ENCODE measurements around the gene PCDHGB2.
"Not testable (repeated sequence)": the region's sequence is repeated elsewhere in the genome, so short reads cannot be mapped to it uniquely, and the experiment has no call there.

Gene PCDHGB2

GRCh38 chr5:141349917-141350619, 9.7 kb upstream of the PCDHGB2 start, which contains the start of gene PCDHGB1:
Gene PCDHGB1 (plus strand): TSS chr5:141350099. CDS start chr5:141350261, 162 bp downstream.
- no peak for DNase-seq (ENCODE audit: low read depth in 2 of 2)

DNA sequence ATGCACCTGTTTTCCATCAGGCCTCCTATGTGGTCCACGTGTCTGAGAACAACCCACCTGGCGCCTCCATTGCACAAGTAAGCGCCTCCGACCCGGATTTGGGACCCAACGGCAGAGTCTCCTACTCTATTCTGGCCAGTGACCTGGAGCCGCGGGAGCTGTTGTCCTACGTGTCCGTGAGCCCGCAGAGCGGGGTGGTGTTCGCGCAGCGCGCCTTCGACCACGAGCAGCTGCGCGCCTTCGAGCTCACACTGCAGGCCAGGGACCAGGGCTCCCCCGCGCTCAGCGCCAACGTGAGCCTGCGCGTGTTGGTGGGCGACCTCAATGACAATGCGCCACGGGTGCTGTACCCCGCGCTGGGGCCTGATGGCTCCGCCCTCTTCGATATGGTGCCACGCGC, 8.2 kb upstream of the PCDHGB2 start:
- DNase-seq (ENCODE audit: low read depth in 2 of 2), result no peak

DNA sequence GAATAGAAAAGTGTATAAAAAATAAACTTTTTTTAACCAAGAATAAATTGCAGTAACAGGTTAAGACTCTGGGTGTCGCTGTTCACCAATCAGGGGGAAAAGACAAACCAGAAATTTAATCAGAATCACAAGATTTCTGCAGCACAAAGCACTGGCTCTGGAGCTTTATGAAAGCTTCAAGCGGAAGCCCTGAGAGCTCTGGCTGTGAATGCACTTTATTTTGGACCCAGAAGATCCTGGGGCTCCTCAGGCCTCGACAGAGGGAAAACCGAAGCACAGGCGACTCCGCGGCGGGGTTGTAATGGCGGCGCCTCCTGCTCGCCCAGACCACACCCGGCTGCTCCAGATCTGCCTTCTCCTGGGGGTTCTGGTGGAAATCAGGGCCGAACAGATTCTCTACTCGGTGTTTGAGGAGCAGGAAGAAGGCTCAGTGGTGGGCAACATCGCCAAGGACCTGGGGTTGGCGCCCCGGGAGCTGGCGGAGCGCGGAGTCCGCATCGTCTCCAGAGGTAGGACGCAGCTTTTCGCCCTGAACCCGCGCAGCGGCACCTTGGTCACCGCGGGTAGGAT, 4.8 kb upstream of the PCDHGB2 start, which contains the start of gene PCDHGA4:
TSS of gene PCDHGA4 (plus strand) at position 122 of the 570 bp plus-strand sequence. CDS start at position 209, 87 bp downstream.
- no peak for DNase-seq (ENCODE audit: low read depth in 2 of 2)

DNA sequence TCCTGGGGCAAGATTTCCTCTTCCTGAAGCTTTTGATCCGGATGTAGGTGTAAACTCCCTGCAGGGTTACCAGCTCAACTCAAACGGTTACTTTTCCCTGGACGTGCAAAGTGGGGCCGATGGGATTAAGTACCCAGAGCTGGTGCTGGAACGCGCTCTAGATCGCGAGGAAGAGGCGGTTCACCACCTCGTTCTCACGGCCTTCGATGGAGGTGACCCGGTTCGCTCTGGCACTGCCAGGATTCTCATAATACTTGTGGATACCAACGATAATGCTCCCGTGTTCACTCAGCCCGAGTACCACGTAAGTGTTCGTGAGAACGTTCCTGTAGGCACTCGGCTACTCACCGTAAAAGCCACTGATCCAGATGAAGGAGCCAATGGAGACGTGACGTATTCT, 4.2 kb upstream of the PCDHGB2 start:
- DNase-seq (ENCODE audit: low read depth in 2 of 2), result no peak

DNA sequence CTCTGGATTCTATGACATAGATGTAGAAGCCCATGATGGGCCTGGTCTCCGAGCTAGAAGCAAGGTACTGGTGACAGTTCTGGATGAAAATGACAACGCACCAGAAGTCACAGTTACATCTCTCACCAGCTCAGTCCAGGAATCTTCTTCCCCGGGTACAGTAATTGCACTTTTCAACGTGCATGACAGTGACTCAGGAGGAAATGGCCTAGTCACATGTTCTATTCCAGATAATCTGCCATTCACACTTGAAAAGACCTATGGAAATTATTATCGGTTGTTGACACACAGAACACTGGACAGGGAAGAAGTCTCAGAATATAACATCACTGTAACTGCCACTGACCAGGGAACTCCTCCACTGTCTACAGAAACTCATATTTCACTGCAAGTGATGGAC, 3.7 kb upstream of the PCDHGB2 start:
- no peak for DNase-seq (ENCODE audit: low read depth in 2 of 2)

DNA sequence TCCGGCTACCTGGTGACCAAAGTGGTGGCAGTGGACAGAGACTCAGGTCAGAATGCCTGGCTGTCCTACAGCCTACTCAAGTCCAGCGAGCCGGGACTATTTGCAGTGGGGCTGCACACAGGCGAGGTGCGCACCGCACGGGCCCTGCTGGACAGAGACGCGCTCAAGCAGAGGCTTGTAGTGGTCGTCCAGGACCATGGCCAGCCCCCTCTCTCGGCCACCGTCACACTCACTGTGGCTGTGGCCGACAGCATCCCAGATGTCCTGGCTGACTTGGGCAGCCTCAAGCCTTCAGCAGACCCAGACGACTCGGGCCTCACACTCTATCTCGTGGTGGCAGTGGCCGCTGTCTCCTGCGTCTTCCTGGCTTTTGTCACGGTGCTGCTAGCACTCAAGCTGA, 2.8 kb upstream of the PCDHGB2 start:
- DNase-seq (ENCODE audit: low read depth in 2 of 2), result no peak

DNA sequence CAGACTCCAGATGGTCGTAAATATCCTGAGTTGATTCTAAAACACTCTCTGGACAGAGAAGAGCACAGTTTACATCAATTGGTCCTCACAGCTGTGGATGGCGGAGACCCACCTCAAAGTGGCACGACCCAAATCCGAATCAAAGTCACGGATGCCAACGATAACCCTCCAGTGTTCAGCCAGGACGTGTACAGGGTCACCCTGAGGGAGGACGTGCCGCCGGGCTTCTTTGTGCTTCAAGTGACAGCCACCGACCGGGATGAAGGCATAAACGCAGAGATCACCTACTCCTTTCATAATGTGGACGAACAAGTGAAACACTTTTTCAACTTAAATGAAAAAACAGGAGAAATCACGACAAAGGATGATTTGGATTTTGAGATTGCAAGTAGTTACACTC, 891 bp downstream of the PCDHGB2 start:
- DNase-seq (ENCODE audit: low read depth in 2 of 2), result no peak

GRCh38 chr5:141362719-141363118, 2.9 kb downstream of the PCDHGB2 start:
- no peak for DNase-seq (ENCODE audit: low read depth in 2 of 2)

DNA sequence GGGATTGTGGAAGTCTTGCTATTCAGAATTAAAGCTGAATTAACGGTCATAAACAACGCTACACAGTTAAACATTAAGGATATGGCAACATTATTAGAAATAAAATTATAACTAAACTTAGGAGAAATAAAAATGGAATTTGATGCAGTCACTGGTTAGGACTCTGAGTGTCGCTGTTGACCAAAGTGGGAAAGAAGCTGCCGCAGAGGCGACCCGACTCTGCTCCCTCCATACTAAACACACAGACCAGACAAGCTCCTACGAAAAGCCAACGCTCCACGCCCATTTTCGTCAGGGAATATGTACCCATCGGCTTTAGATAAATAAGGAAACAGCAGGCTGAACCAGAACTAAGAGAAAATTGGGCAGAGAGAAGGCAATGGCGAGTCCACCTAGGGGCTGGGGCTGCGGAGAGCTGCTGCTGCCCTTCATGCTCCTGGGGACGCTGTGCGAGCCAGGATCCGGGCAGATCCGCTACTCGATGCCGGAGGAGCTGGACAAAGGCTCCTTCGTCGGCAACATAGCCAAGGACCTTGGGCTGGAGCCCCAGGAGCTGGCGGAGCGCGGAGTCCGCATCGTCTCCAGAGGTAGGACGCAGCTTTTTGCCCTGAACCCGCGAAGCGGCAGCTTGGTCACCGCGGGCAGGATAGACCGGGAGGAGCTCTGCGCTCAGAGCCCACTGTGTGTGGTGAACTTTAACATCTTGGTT, 4.3 kb downstream of the PCDHGB2 start, which contains the start of gene PCDHGA5:
TSS of gene PCDHGA5 (plus strand) at position 211 of the 709 bp plus-strand sequence. CDS start at position 380, 169 bp downstream.
- no peak for DNase-seq (ENCODE audit: low read depth in 2 of 2)

GRCh38 chr5:141366016-141366896, 6.5 kb downstream of the PCDHGB2 start:
- no peak for DNase-seq (ENCODE audit: low read depth in 2 of 2)

DNA sequence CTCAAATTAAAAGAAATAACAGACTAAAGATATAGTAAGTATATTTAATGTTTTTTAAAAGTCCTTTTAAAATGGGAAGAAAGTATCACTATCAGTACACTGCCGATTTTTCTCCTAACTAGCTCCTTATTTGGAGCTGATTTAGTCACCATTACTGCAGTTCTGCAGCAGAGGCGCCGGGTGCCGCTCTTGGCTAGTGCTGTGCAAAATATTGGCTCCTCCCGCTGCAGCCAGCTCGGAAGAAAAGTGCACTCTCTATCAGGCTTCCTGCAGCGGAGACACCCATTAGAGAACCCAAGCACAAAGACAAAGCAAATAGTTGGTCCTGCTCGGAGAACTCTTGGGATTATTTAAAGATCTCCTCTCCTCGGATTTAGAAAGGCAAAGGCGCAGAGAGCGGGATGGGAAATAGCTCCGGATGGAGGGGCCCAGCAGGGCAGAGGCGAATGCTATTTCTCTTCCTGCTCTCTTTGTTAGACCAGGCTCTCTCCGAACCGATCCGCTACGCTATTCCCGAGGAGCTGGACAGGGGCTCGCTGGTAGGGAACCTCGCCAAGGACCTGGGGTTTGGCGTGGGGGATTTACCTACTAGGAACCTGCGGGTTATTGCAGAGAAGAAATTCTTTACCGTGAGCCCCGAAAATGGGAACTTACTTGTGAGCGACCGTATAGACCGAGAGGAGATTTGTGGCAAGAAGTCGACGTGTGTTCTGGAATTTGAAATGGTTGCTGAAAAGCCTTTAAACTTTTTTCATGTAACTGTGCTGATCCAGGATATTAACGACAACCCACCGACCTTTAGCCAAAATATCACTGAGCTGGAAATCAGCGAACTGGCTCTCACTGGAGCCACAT, 10.4 kb downstream of the PCDHGB2 start, which contains the start of gene PCDHGB3:
TSS of gene PCDHGB3 (plus strand) at position 249 of the 855 bp plus-strand sequence. CDS start at position 402, 153 bp downstream.
- DNase-seq (ENCODE audit: low read depth in 2 of 2), result no peak

DNA sequence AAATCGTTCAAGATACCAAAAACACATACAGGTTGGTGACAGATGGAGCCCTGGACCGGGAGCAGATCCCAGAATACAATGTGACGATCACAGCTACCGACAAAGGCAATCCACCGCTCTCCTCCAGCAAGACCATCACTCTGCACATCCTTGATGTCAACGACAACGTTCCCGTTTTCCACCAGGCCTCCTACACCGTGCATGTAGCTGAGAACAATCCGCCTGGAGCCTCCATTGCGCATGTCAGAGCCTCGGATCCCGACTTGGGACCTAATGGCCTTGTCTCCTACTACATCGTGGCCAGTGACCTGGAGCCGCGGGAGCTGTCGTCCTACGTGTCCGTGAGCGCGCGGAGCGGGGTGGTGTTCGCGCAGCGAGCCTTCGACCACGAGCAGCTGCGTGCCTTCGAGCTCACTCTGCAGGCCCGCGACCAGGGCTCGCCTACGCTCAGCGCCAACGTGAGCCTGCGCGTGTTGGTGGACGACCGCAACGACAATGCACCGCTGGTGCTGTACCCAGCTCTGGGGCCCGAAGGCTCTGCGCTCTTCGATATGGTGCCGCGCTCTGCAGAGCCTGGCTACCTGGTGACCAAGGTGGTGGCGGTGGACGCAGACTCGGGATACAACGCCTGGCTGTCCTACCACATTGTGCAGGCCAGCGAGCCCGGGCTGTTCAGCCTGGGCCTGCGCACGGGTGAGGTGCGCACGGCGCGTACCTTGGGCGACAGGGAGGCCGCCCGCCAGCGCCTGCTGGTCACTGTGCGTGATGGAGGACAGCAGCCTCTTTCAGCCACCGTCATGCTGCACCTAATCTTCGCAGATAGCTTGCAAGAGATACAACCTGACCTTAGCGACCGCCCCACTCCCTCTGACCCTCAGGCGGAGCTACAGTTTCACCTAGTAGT, 12.0 kb downstream of the PCDHGB2 start:
- DNase-seq (ENCODE audit: low read depth in 2 of 2), result no peak

- DNase-seq (ENCODE audit: low read depth in 2 of 2), result no peak
Measured at GRCh38 chr5:141373673-141374317, 14.0 kb downstream of the PCDHGB2 start, which contains the start of gene PCDHGA6. Gene PCDHGA6 (plus strand): TSS chr5:141373891. CDS start chr5:141374084, 193 bp downstream.

DNA sequence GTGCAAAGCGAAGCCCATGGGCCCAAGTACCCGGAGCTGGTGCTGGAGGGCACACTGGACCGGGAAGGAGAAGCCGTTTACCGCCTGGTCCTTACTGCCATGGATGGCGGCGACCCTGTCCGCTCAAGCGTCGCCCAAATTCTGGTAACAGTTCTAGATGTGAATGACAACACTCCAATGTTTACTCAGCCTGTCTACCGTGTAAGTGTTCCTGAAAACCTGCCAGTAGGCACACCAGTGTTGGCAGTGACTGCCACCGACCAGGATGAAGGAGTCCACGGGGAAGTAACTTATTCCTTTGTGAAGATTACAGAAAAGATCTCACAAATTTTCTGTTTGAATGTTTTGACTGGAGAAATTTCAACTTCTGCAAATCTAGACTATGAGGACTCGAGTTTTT, 14.8 kb downstream of the PCDHGB2 start:
- DNase-seq (ENCODE audit: low read depth in 2 of 2), result no peak

DNA sequence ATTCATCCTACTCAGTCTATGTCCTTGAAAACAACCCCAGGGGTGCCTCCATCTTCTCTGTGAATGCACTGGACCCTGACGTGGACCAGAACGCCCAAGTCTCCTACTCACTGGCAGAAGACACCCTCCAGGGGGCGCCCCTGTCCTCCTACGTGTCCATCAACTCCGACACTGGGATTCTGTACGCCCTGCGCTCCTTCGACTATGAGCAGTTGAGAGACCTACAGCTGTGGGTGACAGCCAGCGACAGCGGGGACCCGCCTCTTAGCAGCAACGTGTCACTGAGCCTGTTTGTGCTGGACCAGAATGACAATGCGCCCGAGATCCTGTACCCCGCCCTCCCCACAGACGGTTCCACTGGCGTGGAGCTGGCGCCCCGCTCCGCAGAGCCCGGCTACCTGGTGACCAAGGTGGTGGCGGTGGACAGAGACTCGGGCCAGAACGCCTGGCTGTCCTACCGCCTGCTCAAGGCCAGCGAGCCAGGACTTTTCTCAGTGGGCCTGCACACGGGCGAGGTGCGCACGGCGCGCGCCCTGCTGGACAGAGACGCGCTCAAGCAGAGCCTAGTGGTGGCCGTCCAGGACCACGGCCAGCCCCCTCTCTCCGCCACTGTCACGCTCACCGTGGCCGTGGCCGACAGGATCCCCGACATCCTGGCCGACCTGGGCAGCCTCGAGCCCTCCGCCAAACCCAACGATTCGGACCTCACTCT, 15.8 kb downstream of the PCDHGB2 start:
- DNase-seq (ENCODE audit: low read depth in 2 of 2), result not testable (repeated sequence)

GRCh38 chr5:141382469-141383294, 22.9 kb downstream of the PCDHGB2 start, which contains the start of gene PCDHGA7:
Gene PCDHGA7 (plus strand): TSS chr5:141382742. CDS start chr5:141382900, 158 bp downstream.
- DNase-seq (ENCODE audit: low read depth in 2 of 2), result no peak

DNA sequence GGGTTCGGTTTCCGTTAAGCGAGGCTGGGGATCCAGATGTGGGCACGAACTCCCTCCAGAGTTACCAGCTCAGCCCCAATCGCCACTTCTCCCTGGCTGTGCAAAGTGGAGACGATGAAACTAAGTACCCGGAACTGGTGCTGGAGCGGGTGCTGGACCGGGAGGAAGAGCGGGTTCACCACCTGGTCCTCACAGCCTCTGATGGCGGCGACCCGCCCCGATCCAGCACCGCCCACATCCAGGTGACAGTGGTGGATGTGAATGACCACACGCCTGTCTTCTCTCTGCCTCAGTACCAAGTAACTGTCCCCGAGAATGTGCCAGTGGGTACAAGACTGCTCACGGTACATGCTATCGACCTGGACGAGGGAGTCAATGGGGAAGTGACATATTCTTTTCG, 23.6 kb downstream of the PCDHGB2 start:
- no peak for DNase-seq (ENCODE audit: low read depth in 2 of 2)
